Hepatocyte (in vitro differentiated cells): ENCODE results near the gene SLC26A1. TPM values are rescaled to one million over a fixed set of nuclear protein-coding genes. Genes with fewer than 3 reads are reported as not detected.

ENCODE experiments used
- DNase-seq: peaks from one replicate; pipeline ENCODE4 v3.0.0-alpha.2; 2016; ENCODE audit warnings: low spot score
- H2AFZ ChIP-seq: fragments of 200-600 bp; sonication (generic); 2 replicates; pipeline ENCODE4 v1.6.0; 2016; ENCODE audit warnings: antibody characterized with exemption, mild to moderate bottlenecking
- H3K27ac ChIP-seq: fragments of 200-600 bp; sonication (generic); 2 replicates; pipeline ENCODE4 v1.5.1; 2016; ENCODE audit warnings: mild to moderate bottlenecking
- H3K27me3 ChIP-seq: fragments of 200-600 bp; sonication (generic); 2 replicates; pipeline ENCODE4 v1.6.1; 2016
- H3K36me3 ChIP-seq: fragments of 200-600 bp; sonication (generic); replicated peaks from 2 replicates; pipeline ENCODE4 v1.5.1; 2016; ENCODE audit warnings: low read depth; ENCODE audit not compliant: insufficient read depth
- H3K4me1 ChIP-seq: fragments of 200-600 bp; sonication (generic); 2 replicates; pipeline ENCODE4 v1.5.1; 2016; ENCODE audit warnings: mild to moderate bottlenecking, moderate library complexity; ENCODE audit not compliant: insufficient read depth
- H3K4me2 ChIP-seq: fragments of 200-600 bp; sonication (generic); 2 replicates; pipeline ENCODE4 v1.6.0; 2016
- H3K4me3 ChIP-seq: fragments of 200-600 bp; sonication (generic); 2 replicates; pipeline ENCODE4 v1.5.1; 2016; ENCODE audit warnings: mild to moderate bottlenecking
- H3K79me2 ChIP-seq: fragments of 200-600 bp; sonication (generic); 2 replicates; pipeline ENCODE4 v1.6.0; 2017; ENCODE audit warnings: mild to moderate bottlenecking
- H3K9me2 ChIP-seq: fragments of 200-600 bp; sonication (generic); replicated peaks from 2 replicates; pipeline ENCODE4 v1.6.0; 2017; ENCODE audit warnings: mild to moderate bottlenecking; ENCODE audit not compliant: insufficient read depth
- H3K9me3 ChIP-seq: fragments of 200-600 bp; sonication (generic); 2 replicates; pipeline ENCODE4 v1.5.1; 2016; ENCODE audit warnings: low read depth, mild to moderate bottlenecking
- H4K20me1 ChIP-seq: fragments of 200-600 bp; sonication (generic); 2 replicates; pipeline ENCODE4 v1.6.0; 2016; ENCODE audit warnings: mild to moderate bottlenecking; ENCODE audit not compliant: insufficient read depth, poor library complexity, severe bottlenecking
- CTCF ChIP-seq: fragments of 200-600 bp; sonication (generic); IDR thresholded peaks from 2 replicates; pipeline ENCODE4 v1.5.1; 2016; ENCODE audit warnings: antibody characterized with exemption, mild to moderate bottlenecking; ENCODE audit not compliant: poor library complexity
- EZH2 ChIP-seq: fragments of 200-600 bp; sonication (generic); IDR thresholded peaks from 2 replicates; pipeline ENCODE4 v1.6.1; 2016; ENCODE audit warnings: antibody characterized with exemption, mild to moderate bottlenecking, borderline replicate concordance
- EZH2phosphoT487 ChIP-seq: fragments of 200-600 bp; sonication (generic); IDR thresholded peaks from one replicate; pipeline ENCODE4 v1.6.1; 2018; ENCODE audit warnings: antibody characterized with exemption, mild to moderate bottlenecking, low read depth, moderate library complexity; ENCODE audit not compliant: unreplicated experiment, severe bottlenecking
- WGBS: methylation state at CpG from one replicate; pipeline ENCODE4 v1.1.6; 2016; ENCODE audit warnings: low lambda C conversion rate; ENCODE audit errors: missing lambda C conversion rate; 5-methylcytosine and 5-hydroxymethylcytosine counted together
- polyA plus RNA-seq: library from polyadenylated mRNA; unstranded; fragments of >200 nt; fragmentation: Nextera tagmentation; extraction: Ambion mirVana; gene quantifications from 2 replicates; pipeline ENCODE4 v1.2.1, GENCODE V29; 2016
- total RNA-seq: library from RNA; depleted of rRNA; stranded (reverse); fragments of >200 nt; gene quantifications from 2 replicates; pipeline ENCODE4 v1.2.3, GENCODE V29; 2014

SLC26A1 gene
- total and polyA plus RNA-seq, 2 experiments from 2014 or later = 9.0 to 12.6 TPM

- 10% methylated on average over 40 of the region's 54 CpGs for WGBS
These were observed 9.0 kb upstream of the SLC26A1 start for GRCh38 chr4:1002131-1002630.

GRCh38 chr4:1001561-1002130, 8.4 kb upstream of the SLC26A1 start:
- DNase-seq = no peak
- H2AFZ ChIP-seq = no peak overlapping the region
- WGBS = 52% methylated on average over 36 of the region's 48 CpGs
- H3K4me3 ChIP-seq = no peak overlapping the region
- H4K20me1 ChIP-seq = no peaks in the 10 kb centered on the region
- H3K79me2 ChIP-seq = no peaks in the 10 kb centered on the region
- TF ChIP-seq CTCF (no peak), EZH2phosphoT487 (no peak), EZH2 (no peak)
- H3K27me3 ChIP-seq = peaks cover 59% of the 10 kb centered on the region
- peaks cover 20% of the 10 kb centered on the region for H3K4me1 ChIP-seq
- peak overlapping the region; percentile 73 for H3K4me2 ChIP-seq
- H3K36me3 ChIP-seq = no peaks in the 10 kb centered on the region
- no peaks in the 10 kb centered on the region for H3K9me3 ChIP-seq
- no peaks in the 10 kb centered on the region for H3K9me2 ChIP-seq
- no peak overlapping the region for H3K27ac ChIP-seq

More at GRCh38 chr4:1002131-1002630, 9.0 kb upstream of the SLC26A1 start:
- Histone ChIP-seq H3K79me2 (no peaks in the 10 kb centered on the region), H3K27ac (no peak overlapping the region), H3K27me3 (peaks cover 61% of the 10 kb centered on the region), H3K36me3 (no peaks in the 10 kb centered on the region), H3K9me3 (no peaks in the 10 kb centered on the region), H3K9me2 (no peaks in the 10 kb centered on the region), H3K4me2 (peak overlapping the region; percentile 73), H3K4me3 (no peak overlapping the region), H2AFZ (no peak overlapping the region), H3K4me1 (peaks cover 16% of the 10 kb centered on the region), H4K20me1 (no peaks in the 10 kb centered on the region)
- no peak for TF ChIP-seq CTCF
- TF ChIP-seq EZH2phosphoT487 = peak; percentile 67
- TF ChIP-seq EZH2 = peak; percentile 86
- DNase-seq = peak; percentile 82

- no peak for DNase-seq
- peaks cover 61% of the 10 kb centered on the region for H3K27me3 ChIP-seq
- H3K27ac ChIP-seq = no peak overlapping the region
- H3K4me3 ChIP-seq = no peak overlapping the region
- no peak overlapping the region for H3K4me2 ChIP-seq
- no peak overlapping the region for H2AFZ ChIP-seq
- TF ChIP-seq CTCF (no peak), EZH2 (no peak)
- no peaks in the 10 kb centered on the region for H4K20me1 ChIP-seq
- H3K36me3 ChIP-seq = no peaks in the 10 kb centered on the region
- H3K4me1 ChIP-seq = peaks cover 29% of the 10 kb centered on the region
- no peaks in the 10 kb centered on the region for H3K9me2 ChIP-seq
- no peaks in the 10 kb centered on the region for H3K79me2 ChIP-seq
- WGBS = 95% methylated on average over 13 of the region's 15 CpGs
- H3K9me3 ChIP-seq = no peaks in the 10 kb centered on the region
These were observed 7.6 kb upstream of the SLC26A1 start for GRCh38 chr4:1000686-1001260.
